Cardiac muscle cell (in vitro differentiated cells and primary cell): ENCODE results near the gene DCLK1. TPM values are rescaled to one million over a fixed set of nuclear protein-coding genes. Genes with fewer than 3 reads are reported as not detected.

ENCODE experiments used
- DNase-seq, 2 donors: peaks; one replicate each; pipeline versions ENCODE4 v3.0.0 to v3.0.0-alpha.2; 2010 to 2017; ENCODE audit warnings: low read depth in 1 of 2, low spot score in 1 of 2
- H3K27ac ChIP-seq: fragments of 200-600 bp; sonication (generic); 2 replicates; pipeline ENCODE4 v1.5.1; 2016
- H3K27me3 ChIP-seq: fragments of 200-600 bp; sonication (generic); 2 replicates; pipeline ENCODE4 v1.6.0; 2016; ENCODE audit warnings: control low read depth
- H3K36me3 ChIP-seq: fragments of 200-600 bp; sonication (generic); 2 replicates; pipeline ENCODE4 v1.5.1; 2016; ENCODE audit warnings: control low read depth
- H3K4me1 ChIP-seq: fragments of 200-600 bp; sonication (generic); 2 replicates; pipeline ENCODE4 v1.8.1; 2017; ENCODE audit warnings: low read depth, mild to moderate bottlenecking, mixed run types
- H3K4me3 ChIP-seq: fragments of 200-600 bp; sonication (generic); 2 replicates; pipeline ENCODE4 v1.5.1; 2016; ENCODE audit warnings: mild to moderate bottlenecking
- H3K9me3 ChIP-seq: fragments of 200-600 bp; sonication (generic); 2 replicates; pipeline ENCODE4 v1.5.1; 2017; ENCODE audit warnings: low read depth, mild to moderate bottlenecking, control low read depth
- polyA plus RNA-seq: library from polyadenylated mRNA; unstranded; fragments of >200 nt; fragmentation: Nextera tagmentation; extraction: Ambion mirVana; gene quantifications from 2 replicates; pipeline ENCODE4 v1.2.1, GENCODE V29; 2016
- total RNA-seq: library from RNA; depleted of rRNA; stranded (reverse); fragments of >200 nt; gene quantifications from 2 replicates; pipeline ENCODE4 v1.2.3, GENCODE V29; 2016
- TF ChIP-seq, protein P1 (sequence below): IDR thresholded peaks from 2 replicates; pipeline ENCODE4 v1.5.1; 2012; ENCODE audit warnings: low read depth, mild to moderate bottlenecking, low read length

Gene DCLK1
- total and polyA plus RNA-seq, 2 experiments from 2014 or later = 0.09 TPM; not detected in 1

DNA sequence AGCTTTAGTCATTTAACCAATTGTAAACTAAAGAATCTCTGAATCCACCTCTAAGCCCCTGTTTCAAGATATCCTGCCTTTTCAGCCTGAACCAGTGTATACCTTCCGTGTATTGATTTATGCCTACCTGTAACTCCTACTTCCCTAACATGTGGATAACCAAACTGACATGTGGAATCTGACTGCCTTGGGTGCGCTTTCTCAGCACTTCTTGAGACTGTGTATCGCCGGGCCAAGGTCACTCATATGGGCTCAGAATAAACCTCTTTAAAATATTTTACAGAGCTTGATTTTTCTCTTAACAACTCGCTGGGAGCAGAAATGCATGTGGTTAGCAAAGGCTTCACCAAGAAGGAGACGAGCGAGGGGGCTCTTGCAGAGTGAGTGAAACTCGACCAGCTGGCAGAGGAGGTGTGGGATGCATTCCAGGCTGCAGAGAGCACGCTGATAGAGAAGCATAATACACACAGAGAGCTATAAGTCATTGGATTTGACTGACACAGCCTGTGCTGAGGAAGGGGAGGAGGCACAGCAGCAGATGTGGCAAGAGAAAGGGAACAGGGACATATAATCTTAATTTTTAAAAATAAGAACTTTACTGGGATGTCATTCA lies 386.5 kb downstream of the DCLK1 start:
- peak; percentile 49 to 56 for DNase-seq
- H3K27me3 ChIP-seq = no peaks in the 10 kb centered on the region
- no peak overlapping the region for H3K4me3 ChIP-seq
- TF ChIP-seq, protein P1, sequence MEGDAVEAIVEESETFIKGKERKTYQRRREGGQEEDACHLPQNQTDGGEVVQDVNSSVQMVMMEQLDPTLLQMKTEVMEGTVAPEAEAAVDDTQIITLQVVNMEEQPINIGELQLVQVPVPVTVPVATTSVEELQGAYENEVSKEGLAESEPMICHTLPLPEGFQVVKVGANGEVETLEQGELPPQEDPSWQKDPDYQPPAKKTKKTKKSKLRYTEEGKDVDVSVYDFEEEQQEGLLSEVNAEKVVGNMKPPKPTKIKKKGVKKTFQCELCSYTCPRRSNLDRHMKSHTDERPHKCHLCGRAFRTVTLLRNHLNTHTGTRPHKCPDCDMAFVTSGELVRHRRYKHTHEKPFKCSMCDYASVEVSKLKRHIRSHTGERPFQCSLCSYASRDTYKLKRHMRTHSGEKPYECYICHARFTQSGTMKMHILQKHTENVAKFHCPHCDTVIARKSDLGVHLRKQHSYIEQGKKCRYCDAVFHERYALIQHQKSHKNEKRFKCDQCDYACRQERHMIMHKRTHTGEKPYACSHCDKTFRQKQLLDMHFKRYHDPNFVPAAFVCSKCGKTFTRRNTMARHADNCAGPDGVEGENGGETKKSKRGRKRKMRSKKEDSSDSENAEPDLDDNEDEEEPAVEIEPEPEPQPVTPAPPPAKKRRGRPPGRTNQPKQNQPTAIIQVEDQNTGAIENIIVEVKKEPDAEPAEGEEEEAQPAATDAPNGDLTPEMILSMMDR = no peak
- H3K27ac ChIP-seq = no peak overlapping the region
- H3K4me1 ChIP-seq = no peaks in the 10 kb centered on the region
- no peaks in the 10 kb centered on the region for H3K9me3 ChIP-seq
- H3K36me3 ChIP-seq = no peaks in the 10 kb centered on the region

DNA sequence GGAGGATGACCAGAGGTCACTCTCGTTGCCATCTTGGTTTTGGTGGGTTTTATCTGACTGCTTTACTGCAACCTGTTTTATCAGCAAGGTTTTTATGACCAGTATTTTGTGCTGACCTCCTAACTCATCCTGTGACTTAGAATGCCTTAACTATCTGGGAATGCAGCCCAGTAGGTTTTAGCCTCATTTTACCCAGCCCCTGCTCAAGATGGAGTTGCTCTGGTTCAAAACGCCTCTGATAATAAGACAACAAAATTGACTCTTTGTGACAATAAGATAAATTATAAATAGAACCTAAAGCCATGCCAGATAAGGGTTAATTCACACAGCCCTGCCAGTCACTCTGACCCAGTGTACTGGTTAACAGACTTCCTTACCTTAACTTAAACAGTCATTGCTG lies 387.0 kb downstream of the DCLK1 start:
- H3K9me3 ChIP-seq = no peaks in the 10 kb centered on the region
- H3K4me3 ChIP-seq = no peak overlapping the region
- H3K27ac ChIP-seq = no peak overlapping the region
- no peak for DNase-seq
- H3K36me3 ChIP-seq = no peaks in the 10 kb centered on the region
- no peaks in the 10 kb centered on the region for H3K4me1 ChIP-seq
- no peaks in the 10 kb centered on the region for H3K27me3 ChIP-seq
- TF ChIP-seq, protein P1 = no peak

DNA sequence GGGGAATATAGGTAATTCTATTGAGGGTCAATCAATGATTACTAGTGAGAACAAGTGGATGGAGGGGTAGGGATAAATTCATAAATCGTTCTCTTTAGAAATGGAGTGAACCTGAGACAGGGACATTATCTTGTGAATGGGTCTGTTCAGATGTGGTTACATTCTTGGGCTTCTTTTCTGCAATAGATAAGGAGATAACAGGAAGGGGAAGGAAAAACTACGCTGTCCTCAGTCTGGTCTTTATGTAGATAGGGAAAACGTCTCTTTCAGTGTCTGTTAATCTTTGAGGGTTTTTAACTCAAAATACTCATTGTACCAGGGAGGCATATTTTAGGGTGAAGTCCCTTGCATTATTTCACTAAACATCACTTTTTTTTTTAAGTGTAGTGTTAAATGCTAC lies 388.0 kb downstream of the DCLK1 start:
- no peaks in the 10 kb centered on the region for H3K27me3 ChIP-seq
- TF ChIP-seq, protein P1 = no peak
- H3K4me1 ChIP-seq = no peaks in the 10 kb centered on the region
- no peak overlapping the region for H3K27ac ChIP-seq
- DNase-seq = no peak
- no peak overlapping the region for H3K4me3 ChIP-seq
- H3K9me3 ChIP-seq = no peaks in the 10 kb centered on the region
- H3K36me3 ChIP-seq = no peaks in the 10 kb centered on the region

DNA sequence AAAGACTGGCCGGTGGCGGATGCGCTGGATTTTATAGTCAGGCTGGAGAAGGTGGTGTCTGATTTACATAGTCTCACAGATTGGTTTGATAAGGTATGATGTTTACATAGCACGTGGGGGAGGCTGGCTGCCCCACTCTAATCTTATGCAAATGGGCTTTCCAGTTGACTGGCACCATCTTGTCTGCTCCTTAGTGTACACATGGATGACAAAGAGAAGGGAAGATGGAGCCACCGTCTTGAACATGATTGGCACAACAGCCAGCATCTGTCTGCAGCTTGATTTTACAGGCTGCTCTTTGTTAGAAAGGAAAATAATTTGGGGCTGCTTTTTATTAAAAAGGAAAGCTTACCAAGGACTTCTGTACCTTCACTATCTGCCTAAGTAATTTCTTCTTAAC lies 389.5 kb downstream of the DCLK1 start:
- H3K27me3 ChIP-seq = no peaks in the 10 kb centered on the region
- TF ChIP-seq, protein P1 = no peak
- H3K36me3 ChIP-seq = no peaks in the 10 kb centered on the region
- no peak overlapping the region for H3K27ac ChIP-seq
- H3K4me3 ChIP-seq = no peak overlapping the region
- no peak for DNase-seq
- H3K9me3 ChIP-seq = no peaks in the 10 kb centered on the region
- H3K4me1 ChIP-seq = no peaks in the 10 kb centered on the region

DNA sequence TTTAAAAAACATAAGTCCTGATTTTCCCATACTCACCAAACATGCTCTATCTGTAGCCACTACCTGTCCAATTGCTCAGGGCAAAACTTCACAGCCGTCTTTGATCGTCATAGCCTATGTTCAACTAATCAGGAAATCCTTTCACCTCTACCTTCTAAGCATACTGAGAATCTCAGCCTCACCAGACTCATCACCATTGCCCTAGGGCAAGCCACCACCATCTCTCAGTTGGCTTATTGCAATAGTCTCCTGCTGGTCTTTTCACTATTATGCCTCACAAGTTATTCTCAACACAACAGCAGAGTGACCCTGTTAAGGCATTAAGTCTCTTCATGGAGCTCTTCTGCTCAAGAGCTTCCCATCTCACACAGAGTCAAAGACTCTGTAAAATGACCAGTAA lies 394.3 kb downstream of the DCLK1 start:
- DNase-seq = no peak
- no peaks in the 10 kb centered on the region for H3K9me3 ChIP-seq
- TF ChIP-seq, protein P1 = no peak
- no peaks in the 10 kb centered on the region for H3K36me3 ChIP-seq
- no peak overlapping the region for H3K4me3 ChIP-seq
- H3K4me1 ChIP-seq = no peaks in the 10 kb centered on the region
- H3K27me3 ChIP-seq = no peaks in the 10 kb centered on the region
- no peak overlapping the region for H3K27ac ChIP-seq
